ENCODE measurements around the gene HOXA7.

DNA sequence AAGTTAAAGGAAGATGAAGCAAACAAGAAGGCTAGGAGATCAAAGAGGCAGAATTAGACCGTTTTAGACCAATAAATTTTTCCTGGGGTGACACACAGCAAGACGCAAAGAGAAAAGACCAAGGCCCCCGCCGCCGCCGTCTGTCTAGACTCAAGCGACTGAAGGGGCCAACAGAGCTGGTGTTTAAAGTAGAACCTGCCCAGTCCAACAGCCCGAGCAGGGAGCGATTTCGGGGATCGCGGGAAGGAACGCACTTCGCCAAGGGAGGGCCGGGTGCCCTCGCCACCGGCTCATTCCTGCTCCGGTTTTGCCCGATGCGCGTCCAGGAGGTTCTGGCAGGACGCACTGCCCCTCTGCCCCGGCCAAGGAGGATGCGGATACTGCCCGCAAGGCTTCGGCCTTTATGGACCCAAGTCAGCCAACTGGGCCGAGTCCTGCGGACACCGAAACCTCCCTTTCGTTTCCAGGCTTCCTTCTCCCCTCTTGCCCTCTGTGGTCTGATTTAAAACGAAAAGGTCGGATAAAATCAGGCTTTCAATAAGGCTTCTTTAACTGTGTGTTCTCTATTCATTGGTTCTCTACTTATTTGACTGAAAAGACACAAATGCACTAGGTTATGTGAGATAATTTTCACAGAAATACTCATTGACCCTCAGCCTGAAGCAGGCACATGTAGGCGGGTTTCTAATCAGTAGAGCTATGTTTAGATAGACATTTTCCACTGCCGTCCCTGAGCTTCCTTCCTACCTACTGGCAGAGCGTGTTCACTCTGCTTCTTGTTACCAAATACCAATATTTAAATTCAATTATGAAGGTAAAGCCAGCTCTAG lies 2.2 kb upstream of the HOXA7 start:
- TF ChIP-seq, protein P1, sequence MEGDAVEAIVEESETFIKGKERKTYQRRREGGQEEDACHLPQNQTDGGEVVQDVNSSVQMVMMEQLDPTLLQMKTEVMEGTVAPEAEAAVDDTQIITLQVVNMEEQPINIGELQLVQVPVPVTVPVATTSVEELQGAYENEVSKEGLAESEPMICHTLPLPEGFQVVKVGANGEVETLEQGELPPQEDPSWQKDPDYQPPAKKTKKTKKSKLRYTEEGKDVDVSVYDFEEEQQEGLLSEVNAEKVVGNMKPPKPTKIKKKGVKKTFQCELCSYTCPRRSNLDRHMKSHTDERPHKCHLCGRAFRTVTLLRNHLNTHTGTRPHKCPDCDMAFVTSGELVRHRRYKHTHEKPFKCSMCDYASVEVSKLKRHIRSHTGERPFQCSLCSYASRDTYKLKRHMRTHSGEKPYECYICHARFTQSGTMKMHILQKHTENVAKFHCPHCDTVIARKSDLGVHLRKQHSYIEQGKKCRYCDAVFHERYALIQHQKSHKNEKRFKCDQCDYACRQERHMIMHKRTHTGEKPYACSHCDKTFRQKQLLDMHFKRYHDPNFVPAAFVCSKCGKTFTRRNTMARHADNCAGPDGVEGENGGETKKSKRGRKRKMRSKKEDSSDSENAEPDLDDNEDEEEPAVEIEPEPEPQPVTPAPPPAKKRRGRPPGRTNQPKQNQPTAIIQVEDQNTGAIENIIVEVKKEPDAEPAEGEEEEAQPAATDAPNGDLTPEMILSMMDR (IDR thresholded peaks at IDR 0.05; ENCODE audit: poor library complexity) = no peak
- TF ChIP-seq EZH2 (IDR thresholded peaks at IDR 0.05; ENCODE audit: borderline replicate concordance) = peak; percentile 29
